Measurements from ENCODE around the gene SNX10.
"Not testable (repeated sequence)": the region's sequence is repeated elsewhere in the genome, so short reads cannot be mapped to it uniquely, and the experiment has no call there.

Gene SNX10, protein sequence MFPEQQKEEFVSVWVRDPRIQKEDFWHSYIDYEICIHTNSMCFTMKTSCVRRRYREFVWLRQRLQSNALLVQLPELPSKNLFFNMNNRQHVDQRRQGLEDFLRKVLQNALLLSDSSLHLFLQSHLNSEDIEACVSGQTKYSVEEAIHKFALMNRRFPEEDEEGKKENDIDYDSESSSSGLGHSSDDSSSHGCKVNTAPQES

GRCh38 chr7:26291699-26292538, at the start of gene SNX10:
Gene SNX10 (plus strand): TSS chr7:26291862. CDS start chr7:26346443, 54,581 bp downstream.
- peak; percentile 9 for DNase-seq

DNA sequence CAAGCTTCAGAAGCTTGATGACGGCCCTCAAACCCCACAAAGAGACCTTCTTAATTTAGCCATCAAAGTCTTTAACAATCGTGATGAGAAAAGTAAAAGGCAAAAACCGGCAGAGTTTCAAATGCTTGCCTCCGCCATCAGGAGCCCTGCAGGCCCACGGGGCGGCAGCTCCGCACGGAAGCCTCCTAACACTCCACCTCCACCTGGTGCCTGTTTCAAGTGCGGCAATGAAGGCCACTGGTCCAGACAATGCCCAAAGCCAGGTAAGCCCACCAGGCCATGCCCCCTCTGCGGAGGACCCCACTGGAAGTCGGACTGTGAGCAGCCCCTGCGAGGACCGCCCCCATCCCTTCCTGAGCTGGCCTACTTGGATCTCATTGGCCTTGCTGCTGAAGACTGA, 46.5 kb upstream of the SNX10 start:
- no peak for DNase-seq

GRCh38 chr7:26250239-26250638, 41.4 kb upstream of the SNX10 start:
- DNase-seq, result no peak

DNA sequence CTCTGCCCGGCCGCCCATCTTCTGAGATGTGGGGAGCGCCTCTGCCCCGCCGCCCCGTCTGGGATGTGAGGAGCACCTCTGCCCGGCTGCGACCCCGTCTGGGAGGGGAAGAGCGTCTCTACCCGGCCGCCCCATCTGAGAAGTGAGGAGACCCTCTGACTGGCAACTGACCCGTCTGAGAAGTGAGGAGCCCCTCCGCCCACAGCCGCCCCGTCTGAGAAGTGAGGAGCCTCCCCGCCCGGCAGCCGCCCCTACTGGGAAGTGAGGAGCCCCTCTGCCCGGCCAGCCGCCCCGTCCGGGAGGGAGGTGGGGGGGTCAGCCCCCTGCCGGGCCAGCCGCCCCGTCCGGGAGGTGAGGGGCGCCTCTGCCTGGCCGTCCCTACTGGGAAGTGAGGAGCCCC, 29.8 kb upstream of the SNX10 start:
- DNase-seq, result not testable (repeated sequence)

- no peak for DNase-seq
These were observed 26.6 kb upstream of the SNX10 start for GRCh38 chr7:26265065-26265464.

GRCh38 chr7:26265499-26266075, 26.1 kb upstream of the SNX10 start:
- no peak for DNase-seq

DNA sequence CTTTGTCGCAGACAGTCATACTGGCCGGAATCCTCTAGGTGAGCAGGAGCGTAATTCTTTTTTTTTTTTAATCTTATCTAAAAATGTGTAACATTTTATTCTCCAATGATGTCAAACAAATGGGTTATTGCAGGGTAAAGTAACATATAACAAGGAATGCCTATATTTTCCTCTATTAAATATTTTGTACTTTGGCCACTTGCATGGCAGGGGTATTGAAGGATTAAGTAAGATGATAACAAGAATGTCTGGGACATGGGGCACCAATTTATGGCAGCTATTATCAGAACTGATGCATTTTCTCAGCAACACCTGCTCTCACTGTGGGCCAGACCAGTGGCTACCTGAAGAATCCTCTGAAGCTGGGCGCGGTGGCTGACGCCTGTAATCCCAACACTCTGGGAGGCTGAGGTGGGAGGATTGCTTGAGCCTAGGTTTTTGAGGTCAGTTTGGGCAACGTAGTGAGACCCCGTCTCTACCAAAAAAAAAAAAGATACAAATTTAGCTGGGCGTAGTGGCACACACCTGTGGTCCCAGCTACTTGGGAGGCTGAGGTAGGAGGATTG, 24.0 kb upstream of the SNX10 start:
- no peak for DNase-seq

DNA sequence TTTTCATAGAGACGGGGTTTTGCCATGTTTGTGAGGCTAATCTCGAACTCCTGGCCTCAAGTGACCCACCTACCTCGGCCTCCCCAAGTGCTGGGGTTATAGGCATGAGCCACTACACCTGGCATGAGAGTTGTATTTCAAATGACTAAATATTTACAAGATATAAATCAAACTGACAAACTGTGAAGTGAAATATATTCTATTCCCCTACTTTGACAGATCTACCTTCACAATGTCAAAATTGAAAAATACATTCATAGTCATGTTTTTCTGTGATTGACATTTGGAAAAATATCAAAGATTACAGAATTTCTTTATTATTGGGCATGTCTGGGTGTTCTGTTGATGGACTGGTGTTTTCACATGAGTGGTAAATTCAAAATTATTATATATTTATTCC, 16.4 kb upstream of the SNX10 start:
- DNase-seq, result no peak

- no peak for DNase-seq
These were observed 12.9 kb upstream of the SNX10 start for GRCh38 chr7:26278770-26279169.

DNA sequence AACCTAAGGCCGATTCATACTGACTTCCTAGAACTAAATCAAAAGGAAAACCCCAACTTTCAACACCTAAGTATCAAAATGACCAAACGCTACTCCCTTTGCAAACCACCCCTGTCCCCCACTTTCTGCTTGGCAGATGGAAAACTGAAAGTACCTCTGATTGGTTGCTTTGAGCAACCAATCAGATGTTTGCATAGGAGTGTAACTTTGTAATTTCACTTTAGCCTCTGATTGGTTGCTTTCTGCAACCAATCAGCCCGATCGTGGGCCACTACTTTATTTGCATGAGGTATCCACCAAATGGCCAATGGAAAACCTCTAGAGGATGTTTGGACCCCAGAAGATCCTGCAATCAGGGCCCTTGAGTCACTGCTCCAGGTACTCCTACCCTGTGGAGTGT, 12.3 kb upstream of the SNX10 start:
- no peak for DNase-seq

GRCh38 chr7:26280097-26280496, 11.6 kb upstream of the SNX10 start:
- no peak for DNase-seq

GRCh38 chr7:26280723-26281122, 10.9 kb upstream of the SNX10 start:
- no peak for DNase-seq

DNA sequence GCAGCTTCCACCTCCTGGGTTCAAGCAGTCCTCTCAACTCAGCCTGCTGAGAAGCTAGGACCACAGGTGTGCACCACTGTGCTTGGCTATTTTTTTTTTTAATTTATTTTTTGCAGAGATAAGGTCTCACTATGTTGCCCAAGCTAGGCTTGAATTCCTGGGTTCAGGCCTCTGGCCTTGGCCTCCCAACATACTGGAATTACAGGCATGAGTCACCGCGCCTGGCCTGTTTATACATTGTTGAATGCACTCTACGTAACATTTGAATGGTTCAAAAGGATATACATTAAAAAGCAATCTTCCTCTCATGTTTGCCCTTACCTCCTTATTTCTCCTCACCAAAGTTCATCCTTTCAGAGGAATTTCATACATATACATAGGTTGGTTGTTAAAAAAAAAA, 7.2 kb upstream of the SNX10 start:
- DNase-seq, result no peak

DNA sequence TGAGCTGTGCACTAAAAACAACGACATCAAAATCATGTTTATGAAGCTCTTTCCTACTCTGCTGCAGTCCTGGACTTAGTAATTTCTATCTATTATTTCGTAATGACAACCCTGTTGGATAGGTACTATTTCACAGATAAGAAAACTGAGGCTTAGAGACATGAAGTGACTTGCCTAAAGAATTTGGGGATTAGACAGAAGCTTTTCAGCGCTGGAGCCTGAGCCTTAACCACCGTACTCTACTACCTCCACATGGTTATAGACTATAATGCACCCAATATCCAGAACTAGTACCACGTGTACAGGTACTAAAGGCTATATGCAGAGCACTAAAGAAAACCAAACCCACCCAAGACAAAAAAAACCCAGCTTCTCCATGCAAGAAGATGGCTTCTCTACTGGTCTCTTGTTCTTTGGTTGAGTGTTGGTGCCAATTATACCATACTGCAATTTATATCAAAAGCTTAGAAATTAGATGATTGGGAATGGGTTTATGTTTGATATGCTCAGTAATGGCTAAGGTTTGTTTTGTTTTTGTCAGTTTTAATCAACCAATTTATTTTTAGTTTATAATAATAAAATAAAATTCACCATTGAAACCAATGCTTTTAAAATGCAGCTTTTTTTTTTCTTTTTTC, 6.5 kb upstream of the SNX10 start:
- no peak for DNase-seq

GRCh38 chr7:26286157-26286556, 5.5 kb upstream of the SNX10 start:
- no peak for DNase-seq

DNA sequence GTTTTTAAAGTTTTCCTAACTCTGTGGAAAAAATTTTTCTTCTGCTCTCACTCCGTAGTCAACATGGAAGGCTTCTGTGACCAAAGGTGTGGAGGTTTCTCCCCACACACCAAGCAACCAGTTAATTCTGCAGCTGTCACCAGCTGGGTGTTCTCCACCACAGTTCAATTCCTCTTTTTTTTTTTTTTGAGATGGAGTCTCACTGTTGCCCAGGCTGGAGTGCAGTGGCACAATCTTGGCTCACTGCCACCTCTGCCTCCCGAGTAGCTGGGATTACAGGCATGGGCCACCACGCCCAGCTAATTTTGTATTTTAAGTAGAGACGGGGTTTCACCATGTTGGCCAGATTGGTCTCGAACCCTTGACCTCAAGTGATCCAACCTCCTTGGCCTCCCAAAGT, 3.5 kb upstream of the SNX10 start:
- not testable (repeated sequence) for DNase-seq

- DNase-seq, result no peak
These were observed 411 bp upstream of the SNX10 start for GRCh38 chr7:26291251-26291650.

GRCh38 chr7:26292768-26293560, 1.3 kb downstream of the SNX10 start:
- no peak for DNase-seq

- no peak for DNase-seq
These were observed 2.1 kb downstream of the SNX10 start for GRCh38 chr7:26293569-26294308.

DNA sequence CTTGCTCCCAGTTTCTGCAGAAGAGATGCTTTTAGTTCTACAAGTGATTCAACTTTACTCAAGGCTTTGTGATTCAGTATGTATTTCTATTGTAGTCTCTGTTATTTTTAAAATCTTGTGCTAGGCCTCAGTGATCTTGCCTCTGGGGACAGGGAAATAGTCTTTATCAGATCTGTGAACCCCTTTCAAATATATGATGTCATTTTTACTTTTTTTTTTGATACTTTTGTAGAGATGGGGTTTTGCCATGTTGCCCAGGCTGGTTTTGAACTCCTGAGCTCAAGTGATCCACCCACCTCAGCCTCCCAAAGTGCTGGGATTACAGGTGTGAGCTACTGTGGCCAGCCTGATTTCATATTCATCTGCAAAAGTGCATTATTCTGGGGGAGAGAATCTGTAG, 3.4 kb downstream of the SNX10 start:
- no peak for DNase-seq

GRCh38 chr7:26295586-26295985, 3.9 kb downstream of the SNX10 start:
- no peak for DNase-seq

All from fibroblast of skin of right biceps (primary cell).